Psoas muscle (tissue), 8 donors: ENCODE results near the gene RTN4R. TPM values are rescaled to one million over a fixed set of nuclear protein-coding genes. Genes with fewer than 3 reads are reported as not detected.
A peak's percentile ranks its signal among the peaks of the same experiment; 100 is the strongest.

Experiments
- ATAC-seq, 4 donors: fragments of 200-7000 bp; cut with Tn5 transposase; one replicate each; pipeline ENCODE4 v1.9.1; 2020; ENCODE audit warnings: moderate library complexity in 3 of 4, mild to moderate bottlenecking in 2 of 4
- DNase-seq, 2 donors: peaks; one replicate each; pipeline ENCODE4 v3.0.0-alpha.2; 2020
- H3K27ac ChIP-seq: fragments of 200-600 bp; one replicate; pipeline ENCODE4 v1.8.0; 2022
- H3K27me3 ChIP-seq, 3 donors: fragments of 200-600 bp in 1 of 3; one replicate each; pipeline versions ENCODE4 v1.6.1 to v1.8.0; 2013 to 2022; ENCODE audit warnings: low read length in 2 of 3, mild to moderate bottlenecking in 2 of 3, moderate library complexity in 1 of 3; ENCODE audit not compliant: insufficient read depth in 3 of 3
- H3K36me3 ChIP-seq, 2 donors: fragments of 200-600 bp in 1 of 2; one replicate each; pipeline versions ENCODE4 v1.6.1 to v1.8.0; 2013 to 2022; ENCODE audit warnings: low read depth in 1 of 2, mild to moderate bottlenecking in 1 of 2, moderate library complexity in 1 of 2; ENCODE audit not compliant: insufficient read depth in 1 of 2
- H3K4me1 ChIP-seq: fragments of 200-600 bp; one replicate; pipeline ENCODE4 v1.8.0; 2022
- H3K4me3 ChIP-seq: fragments of 200-600 bp; one replicate; pipeline ENCODE4 v1.8.0; 2022; ENCODE audit warnings: mild to moderate bottlenecking
- H3K9me3 ChIP-seq: fragments of 200-600 bp; one replicate; pipeline ENCODE4 v1.8.0; 2022
- CTCF ChIP-seq: fragments of 200-600 bp; IDR thresholded peaks from one replicate; pipeline ENCODE4 v1.8.0; 2022; ENCODE audit warnings: antibody characterized with exemption
- WGBS, 3 donors: extraction: QIAGEN DNeasy Blood & Tissue Kit; methylation state at CpG; one replicate each; pipeline versions ENCODE4 v1.1.6 to v1.1.7; 2013; 5-methylcytosine and 5-hydroxymethylcytosine counted together
- intact Hi-C, 2 donors: fragments of 100-400 bp; cut with DNase I; formaldehyde crosslinking; loops; one replicate each; pipeline versions ENCODE4 v1.11.0 to v1.14.2; 2022
- polyA plus RNA-seq, 3 donors: library from polyadenylated mRNA; stranded (reverse); fragments of 200-250 nt; gene quantifications; one replicate each; pipeline ENCODE4 v1.2.3, GENCODE V29; 2013
- total RNA-seq, 4 donors: library from RNA; stranded (reverse); fragmentation: NEBNext Ultra II Directional in 2 of 4; extraction: Animal tissue kit (Norgen Biotek cat#: 25700) in 2 of 4; gene quantifications; one replicate each; pipeline versions ENCODE4 v1.2.1 to v1.2.4, GENCODE V29; 2021 to 2023
- donor health status: healthy with polysubstance abuse.
- donor health status: DM: no; HTN: no; CAD: no; lungs with moderate emphysema.
- donor health status: Bipolar disorder and iron deficiency.
- donor health status: healthy.
- donor health status: DM: yes; HTN: yes; CAD: no.
- donor health status: DM: no; HTN: no; CAD: no.
- donor health status: DM: no; HTN: no; CAD: no.
- donor health status: DM: yes; HTN: yes; CAD: no.

Gene RTN4R
- total and polyA plus RNA-seq, 7 donors = 0.12 to 2.4 (median 0.36) TPM

GRCh38 chr22:20223421-20224255 is 44.5 kb downstream of the RTN4R start:
- H3K9me3 ChIP-seq = no peaks in the 10 kb centered on the region
- ATAC-seq (no peak), DNase-seq (no peak)
- no peak overlapping the region for H3K4me3 ChIP-seq
- H3K27me3 ChIP-seq = no peaks in the 10 kb centered on the region
- TF ChIP-seq CTCF = no peak
- intact Hi-C loops = no loop called here
- H3K27ac ChIP-seq = no peak overlapping the region
- H3K36me3 ChIP-seq = no peaks in the 10 kb centered on the region
- 85 to 91% (median 89%) methylated on average over 22 to 29 of the region's 29 CpGs for WGBS, 3 donors
- peaks cover 11% of the 10 kb centered on the region for H3K4me1 ChIP-seq

- Histone ChIP-seq H3K27me3 (no peaks in the 10 kb centered on the region), H3K4me1 (peaks cover 11% of the 10 kb centered on the region), H3K9me3 (no peaks in the 10 kb centered on the region), H3K4me3 (no peak overlapping the region), H3K36me3 (no peaks in the 10 kb centered on the region), H3K27ac (no peak overlapping the region)
- intact Hi-C loops = no loop called here
- no peak for TF ChIP-seq CTCF
- ATAC-seq (peak in 1 of 4 donors; percentile 13), DNase-seq (no peak)
- 60 to 83% (median 62%) methylated on average over 7 of the region's 7 CpGs for WGBS, 3 donors
These were observed 45.2 kb downstream of the RTN4R start for GRCh38 chr22:20222764-20223420.

GRCh38 chr22:20221421-20222340 is 46.4 kb downstream of the RTN4R start:
- no peak for TF ChIP-seq CTCF

GRCh38 chr22:20220629-20221026 is 47.5 kb downstream of the RTN4R start:
- TF ChIP-seq CTCF = no peak

More at GRCh38 chr22:20221421-20222340, 46.4 kb downstream of the RTN4R start:
- Histone ChIP-seq H3K9me3 (no peaks in the 10 kb centered on the region), H3K4me1 (peaks cover 11% of the 10 kb centered on the region), H3K27ac (no peak overlapping the region), H3K36me3 (no peaks in the 10 kb centered on the region), H3K4me3 (no peak overlapping the region), H3K27me3 (no peaks in the 10 kb centered on the region)
- WGBS, 3 donors = 28 to 47% (median 31%) methylated on average over 17 of the region's 17 CpGs
- intact Hi-C loops = no loop called here
- no peak for DNase-seq
- ATAC-seq = peak; percentile 43 to 88 (median 82)

More at GRCh38 chr22:20220629-20221026, 47.5 kb downstream of the RTN4R start:
- 69 to 79% (median 76%) methylated on average over 13 of the region's 13 CpGs for WGBS, 3 donors
- H3K36me3 ChIP-seq = no peaks in the 10 kb centered on the region
- intact Hi-C loops = no loop called here
- H3K9me3 ChIP-seq = no peaks in the 10 kb centered on the region
- H3K4me1 ChIP-seq = peaks cover 11% of the 10 kb centered on the region
- no peak overlapping the region for H3K27ac ChIP-seq
- H3K4me3 ChIP-seq = no peak overlapping the region
- DNase-seq (no peak), ATAC-seq (no peak)
- no peaks in the 10 kb centered on the region for H3K27me3 ChIP-seq
